HepG2 (cell line): ENCODE data around the gene IZUMO4. TPM values are rescaled to one million over a fixed set of nuclear protein-coding genes. Genes with fewer than 3 reads are reported as not detected.

Experiments used
- ATAC-seq: fragments of 200-7000 bp; cut with Tn5 transposase; 3 replicates; pipeline ENCODE4 v1.9.1; 2020; ENCODE audit warnings: mild to moderate bottlenecking, moderate library complexity
- BruUV-seq: library from RNA; stranded (reverse); fragments of 400-500 nt; replicated peaks from 2 replicates; lab custom pipeline; 2021; lab: Mats Ljungman, UMichigan
- CTCF ChIA-PET: fragments of 300-600 bp; formaldehyde crosslinking; extraction: SDS; loops from one replicate; lab custom pipeline; 2021; ENCODE audit warnings: low total read pairs, inconsistent platforms, low intra/inter-chr PET ratio; lab: Yijun Ruan, JAX
- POLR2A ChIA-PET: fragments of 350-600 bp; sonication (Branson Sonifier 250); formaldehyde crosslinking; loops from one replicate; lab custom pipeline; 2020; ENCODE audit warnings: antibody characterized with exemption, inconsistent platforms; lab: Yijun Ruan, JAX
- DNase-seq: peaks from one replicate; pipeline ENCODE4 v3.0.0-alpha.2; 2015; ENCODE audit warnings: low spot score
- FAIRE-seq: peaks from 3 replicates; lab custom pipeline; 2011; peaks lifted over from hg19 to GRCh38; lab: Jason Lieb, UNC
- H2AFZ ChIP-seq: one replicate; pipeline ENCODE4 v1.6.1; 2011; ENCODE audit warnings: low read length, inconsistent platforms
- H3K27ac ChIP-seq: fragments of 300-600 bp; 3 replicates; pipeline ENCODE4 v1.8.0; 2011; ENCODE audit warnings: mixed run types, mild to moderate bottlenecking, mixed read lengths, low read length, inconsistent platforms; ENCODE audit not compliant: insufficient read depth; ENCODE audit errors: extremely low read length
- H3K27me3 ChIP-seq, 2 experiments: fragments of 200-600 bp in 1 of 2; 2 replicates in 1 of 2; 3 replicates in 1 of 2; pipeline versions ENCODE4 v1.6.0 to v1.8.0; 2011; ENCODE audit warnings: low read length in 2 of 2, mild to moderate bottlenecking in 2 of 2, moderate library complexity in 2 of 2, inconsistent platforms in 1 of 2; ENCODE audit not compliant: insufficient read depth in 2 of 2, control insufficient read depth in 1 of 2
- H3K36me3 ChIP-seq, 2 experiments: fragments of 200-600 bp in 1 of 2; replicated peaks in 1 of 2; 2 replicates in 1 of 2; 3 replicates in 1 of 2; pipeline versions ENCODE4 v1.5.1 to v1.8.0; 2011; ENCODE audit warnings: low read length in 2 of 2, inconsistent platforms in 1 of 2; ENCODE audit not compliant: insufficient read depth in 2 of 2, control insufficient read depth in 1 of 2
- H3K4me1 ChIP-seq: 2 replicates; pipeline ENCODE4 v1.5.1; 2012; ENCODE audit warnings: low read length, inconsistent platforms; ENCODE audit not compliant: insufficient read depth
- H3K4me2 ChIP-seq: 2 replicates; pipeline ENCODE4 v1.6.0; 2011; ENCODE audit warnings: low read depth, low read length, inconsistent platforms
- H3K4me3 ChIP-seq, 3 experiments: fragments of 200-600 bp in 1 of 3; sonication (generic), shearing (Covaris generic) in 1 of 3; replicated peaks in 1 of 3; 2 replicates each; pipeline ENCODE4 v1.5.1; 2011 to 2016; ENCODE audit warnings: low read length in 3 of 3, inconsistent platforms in 2 of 3, low read depth in 2 of 3, mild to moderate bottlenecking in 2 of 3, control low read depth in 1 of 3, mixed read lengths in 1 of 3; ENCODE audit not compliant: insufficient read depth in 1 of 3
- H3K79me2 ChIP-seq: one replicate; pipeline ENCODE4 v1.6.1; 2011; ENCODE audit warnings: low read length, inconsistent platforms; ENCODE audit not compliant: insufficient read depth
- H3K9ac ChIP-seq: 2 replicates; pipeline ENCODE4 v1.6.0; 2011; ENCODE audit warnings: mild to moderate bottlenecking, low read depth, low read length, inconsistent platforms; ENCODE audit not compliant: insufficient read depth
- H3K9me3 ChIP-seq: 2 replicates; pipeline ENCODE4 v1.5.1; 2012; ENCODE audit warnings: mild to moderate bottlenecking, low read length
- H4K20me1 ChIP-seq: 2 replicates; pipeline ENCODE4 v1.6.0; 2011; ENCODE audit warnings: inconsistent platforms, mild to moderate bottlenecking, low read length, moderate library complexity; ENCODE audit not compliant: insufficient read depth
- HBP1 ChIP-seq: IDR thresholded peaks from 2 replicates; pipeline ENCODE4 v1.6.1; 2016; ENCODE audit warnings: low read depth, control low read depth
- KDM4B ChIP-seq: sonication (generic); formaldehyde crosslinking; IDR thresholded peaks from 2 replicates; pipeline ENCODE4 v1.4.0; 2020; ENCODE audit warnings: missing genetic modification reagents
- RXRB ChIP-seq: IDR thresholded peaks from 2 replicates; pipeline ENCODE4 v1.6.1; 2016; ENCODE audit warnings: borderline replicate concordance, missing genetic modification reagents, missing compliant biosample characterization
- USF2 ChIP-seq, 2 experiments: sonication (generic) in 1 of 2; formaldehyde crosslinking in 1 of 2; IDR thresholded peaks; 2 replicates each; pipeline versions ENCODE4 v1.5.1 to v1.6.1; 2011 to 2020; ENCODE audit warnings: borderline replicate concordance in 1 of 2, low read depth in 1 of 2, low read length in 1 of 2, mild to moderate bottlenecking in 1 of 2, missing genetic modification reagents in 1 of 2, moderate library complexity in 1 of 2
- ZKSCAN1 ChIP-seq: fragments of 150-350 bp; IDR thresholded peaks from 2 replicates; pipeline ENCODE4 v1.6.1; 2014; ENCODE audit warnings: low read length
- ZNF318 ChIP-seq: sonication (generic); formaldehyde crosslinking; IDR thresholded peaks from 2 replicates; pipeline ENCODE4 v1.4.0; 2020; ENCODE audit warnings: mild to moderate bottlenecking, missing genetic modification reagents
- ZNF367 ChIP-seq: sonication (generic); formaldehyde crosslinking; IDR thresholded peaks from 2 replicates; pipeline ENCODE4 v1.4.0; 2020; ENCODE audit warnings: missing genetic modification reagents, borderline replicate concordance
- ZNF776 ChIP-seq: sonication (generic); formaldehyde crosslinking; IDR thresholded peaks from 2 replicates; pipeline ENCODE4 v1.4.0; 2020; ENCODE audit warnings: mild to moderate bottlenecking, missing genetic modification reagents
- ZNF800 ChIP-seq: sonication (generic); formaldehyde crosslinking; IDR thresholded peaks from 2 replicates; pipeline ENCODE4 v1.4.0; 2020; ENCODE audit warnings: missing genetic modification reagents
- WGBS: methylation state at CpG from one replicate; pipeline ENCODE4 v1.1.6; 2017; ENCODE audit warnings: low lambda C conversion rate; 5-methylcytosine and 5-hydroxymethylcytosine counted together
- in situ Hi-C: cut with HindIII; loops from 2 replicates; pipeline ENCODE4 v1.10.0; 2017; ENCODE audit warnings: low pct_unique_long_range_greater_than_20kb; ENCODE audit not compliant: extremely low pct_ligation_motif_present
- intact Hi-C: fragments of 100-400 bp; cut with micrococcal nuclease; formaldehyde crosslinking; loops from one replicate; pipeline ENCODE4 v1.10.0; 2022; ENCODE audit not compliant: unreplicated experiment
- polyA plus RNA-seq, 8 experiments: library from polyadenylated mRNA; depleted of rRNA in 3 of 8; stranded (reverse) in 7 of 8; unstranded in 1 of 8; fragments of >200 nt; fragmentation: Illumina TruSeq in 4 of 8; extraction: Trizol in 4 of 8; gene quantifications; 2 replicates each; pipeline versions ENCODE4 v1.2.1 to v1.2.3, GENCODE V29; 2011 to 2016; ENCODE audit warnings: low read depth in 4 of 8, missing spikeins in 1 of 8, mixed read lengths in 1 of 8; ENCODE audit not compliant: insufficient read depth in 1 of 8
- total RNA-seq, 5 experiments: library from RNA; depleted of rRNA; stranded (reverse); fragments of >200 nt; fragmentation: Illumina TruSeq; extraction: Trizol; gene quantifications; 2 replicates each; pipeline ENCODE4 v1.2.3, GENCODE V29; 2016; ENCODE audit warnings: low read depth in 1 of 5

The IZUMO4 gene
- total and polyA plus RNA-seq, 2 of the 13 experiments (the other 11 are each of a cell fraction or from before 2014, with no cell fraction given) = 0.77 to 3.9 TPM

- no peak overlapping the region for H3K4me3 ChIP-seq
- WGBS = 96% methylated on average over 23 of the region's 23 CpGs
- H3K36me3 ChIP-seq = peaks cover 11 to 18% of the 10 kb centered on the region in 2 experiments; a peak in 4 of 5 replicates
- H3K27ac ChIP-seq = no peak overlapping the region
- ChIA-PET CTCF (no interaction called here), POLR2A (no interaction called here)
- intact Hi-C loops = no loop called here
- FAIRE-seq (no peak), DNase-seq (no peak), ATAC-seq (no peak)
- no peak overlapping the region for H2AFZ ChIP-seq
- no peaks in the 10 kb centered on the region for H3K27me3 ChIP-seq
- H3K9ac ChIP-seq = no peak overlapping the region
- no peaks in the 10 kb centered on the region for H3K9me3 ChIP-seq
- in situ Hi-C loops = no loop called here
- no peaks in the 10 kb centered on the region for H4K20me1 ChIP-seq
- H3K4me2 ChIP-seq = no peak overlapping the region
- no TSS peak for BruUV-seq
- no peaks in the 10 kb centered on the region for H3K79me2 ChIP-seq
- H3K4me1 ChIP-seq = 0 out of 2 replicates have a peak, but pooled peaks cover 11% of the 10 kb centered on the region
- TF ChIP-seq ZNF318 (CRISPR knock-in tag) (no peak), ZKSCAN1 (no peak), HBP1 (CRISPR knock-in tag) (no peak), KDM4B (no peak), RXRB (CRISPR knock-in tag) (no peak), ZNF776 (no peak), ZNF367 (no peak), USF2 (IDR thresholded peaks at IDR 0.05; ENCODE audit: low read depth, low read length) (no peak), USF2 (CRISPR knock-in tag; IDR thresholded peaks at IDR 0.05; ENCODE audit: borderline replicate concordance) (no peak), ZNF800 (CRISPR knock-in tag) (no peak)
Observed at GRCh38 chr19:2080336-2080988, 16.3 kb upstream of the IZUMO4 start.
